Upper lobe of left lung (tissue), 4 donors: ENCODE data around the gene SERPINB6.

ENCODE experiments used
- CTCF ChIP-seq, 6 experiments: fragments of 450-650 bp in 4 of 6; fragments of 200-600 bp in 2 of 6; sonication (generic) in 2 of 6; IDR thresholded peaks; one replicate each; pipeline ENCODE4 v1.5.1; 2016 to 2019; ENCODE audit warnings: antibody characterized with exemption in 6 of 6
- EP300 ChIP-seq, 4 donors: sonication (generic); formaldehyde crosslinking; IDR thresholded peaks; one replicate each; pipeline ENCODE4 v1.5.1; 2017; ENCODE audit warnings: antibody characterized with exemption in 4 of 4, control low read depth in 2 of 4
- POLR2A ChIP-seq, 4 donors: fragments of 450-650 bp; IDR thresholded peaks; one replicate each; pipeline ENCODE4 v1.5.1; 2016 to 2017; ENCODE audit warnings: antibody characterized with exemption in 4 of 4, mild to moderate bottlenecking in 2 of 4
- POLR2AphosphoS5 ChIP-seq, 2 donors: sonication (generic); formaldehyde crosslinking; IDR thresholded peaks; one replicate each; pipeline ENCODE4 v1.5.1; 2017; ENCODE audit warnings: antibody characterized with exemption in 2 of 2

- TF ChIP-seq POLR2A (IDR thresholded peaks at IDR 0.05) = no peak
- no peak for TF ChIP-seq CTCF (IDR thresholded peaks at IDR 0.05)
- no peak for TF ChIP-seq POLR2AphosphoS5 (IDR thresholded peaks at IDR 0.05)
- no peak for TF ChIP-seq EP300 (IDR thresholded peaks at IDR 0.05)
Measured at GRCh38 chr6:2911171-2911570, 60.2 kb downstream of the SERPINB6 start.
